NCI-H2196 treated with DMSO at 0.1 percent for 48 hours (cell line): Measurements from ENCODE around the gene CAND2.

ENCODE experiments used
- DNase-seq: peaks from one replicate; lab custom pipeline; 2025; ENCODE audit not compliant: unreplicated experiment; lab: John Stamatoyannopoulos, UW

The CAND2 gene

GRCh38 chr3:12796171-12797123 lies at the start of gene CAND2:
Gene CAND2 (plus strand): TSS chr3:12796680. CDS start chr3:12796721, 41 bp downstream.
- DNase-seq = peak; percentile 2

- no peak for DNase-seq
These were observed 48.0 kb upstream of the CAND2 start for GRCh38 chr3:12748477-12748876.

DNA sequence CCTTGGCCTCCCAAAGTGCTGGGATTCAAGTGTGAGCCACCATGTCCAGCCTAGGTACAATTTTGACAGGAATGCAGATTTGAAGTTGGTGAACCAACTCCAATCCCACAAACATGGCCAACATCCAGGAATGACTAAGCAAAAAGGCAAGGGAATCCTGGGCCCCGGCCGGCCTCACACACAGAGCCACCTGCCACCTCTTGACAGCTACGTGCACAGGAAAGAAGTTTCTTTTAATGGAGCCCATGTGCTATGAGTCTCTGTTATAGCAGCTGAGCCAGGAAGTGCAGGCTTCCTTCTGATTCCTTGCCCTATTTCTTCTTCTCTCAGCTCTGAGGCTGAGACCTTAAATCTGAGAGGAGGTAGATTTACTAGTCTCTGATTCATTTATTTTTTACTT lies 46.3 kb upstream of the CAND2 start:
- peak; percentile 5 for DNase-seq

DNA sequence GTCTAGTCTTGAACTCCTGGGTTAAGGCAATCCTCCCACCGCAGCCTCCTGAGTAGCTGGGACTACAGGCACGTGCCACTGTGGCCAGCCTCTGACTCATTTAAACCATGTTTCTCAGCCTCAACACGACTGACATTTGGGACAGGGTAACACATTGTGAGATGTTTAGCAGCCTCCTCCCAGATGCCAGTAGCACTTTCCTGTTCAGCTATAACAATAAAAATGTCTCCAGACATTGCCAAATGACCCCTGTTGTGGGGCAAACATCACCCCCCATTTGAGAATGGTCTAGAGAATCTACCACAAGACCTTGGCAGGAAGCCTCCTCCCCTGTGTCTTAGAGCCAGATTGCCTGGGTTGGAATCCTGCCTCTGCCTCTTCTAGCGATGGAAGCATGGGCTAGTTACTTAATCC lies 45.8 kb upstream of the CAND2 start:
- no peak for DNase-seq

DNA sequence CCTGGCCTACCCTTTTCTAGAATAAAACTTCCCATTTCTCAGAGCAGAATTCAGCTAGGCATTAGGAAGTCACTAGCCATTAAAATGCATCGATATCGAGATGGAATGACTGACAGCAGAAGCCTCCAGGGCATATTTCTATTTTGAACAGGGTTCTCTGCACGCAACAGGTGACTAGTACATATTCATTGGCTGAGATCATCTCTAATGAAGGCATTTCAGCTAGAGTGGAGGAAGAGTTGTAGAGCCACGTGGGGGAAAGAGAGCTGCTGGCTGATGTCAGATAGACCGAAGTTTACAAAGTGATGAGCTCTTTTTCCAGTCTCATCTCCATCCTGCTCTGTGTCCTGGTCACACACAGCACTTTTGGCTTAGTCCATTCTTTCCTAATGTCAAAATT lies 44.9 kb upstream of the CAND2 start:
- DNase-seq = no peak

DNA sequence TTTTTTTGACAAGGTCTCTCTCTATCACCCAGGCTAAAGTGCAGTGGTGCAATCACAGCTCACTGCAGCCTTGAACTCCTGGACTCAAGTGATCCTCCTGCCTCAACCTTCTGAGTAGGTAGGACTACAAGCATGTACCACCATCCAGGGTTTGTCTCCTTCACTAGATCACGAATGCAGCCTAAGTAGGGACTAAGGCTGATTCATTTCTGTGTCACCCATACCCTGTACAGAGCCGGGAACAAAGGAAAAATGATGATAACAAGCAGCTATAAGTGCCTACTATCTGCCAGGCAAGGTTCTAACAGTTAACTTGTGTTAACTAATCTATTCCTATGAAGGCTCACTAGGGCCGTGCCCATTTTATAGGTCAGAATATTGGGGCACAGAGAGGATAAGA lies 44.4 kb upstream of the CAND2 start:
- DNase-seq = no peak

GRCh38 chr3:12752809-12753208 lies 43.7 kb upstream of the CAND2 start:
- DNase-seq = no peak

- no peak for DNase-seq
These were observed 43.0 kb upstream of the CAND2 start for GRCh38 chr3:12753275-12754028.

DNA sequence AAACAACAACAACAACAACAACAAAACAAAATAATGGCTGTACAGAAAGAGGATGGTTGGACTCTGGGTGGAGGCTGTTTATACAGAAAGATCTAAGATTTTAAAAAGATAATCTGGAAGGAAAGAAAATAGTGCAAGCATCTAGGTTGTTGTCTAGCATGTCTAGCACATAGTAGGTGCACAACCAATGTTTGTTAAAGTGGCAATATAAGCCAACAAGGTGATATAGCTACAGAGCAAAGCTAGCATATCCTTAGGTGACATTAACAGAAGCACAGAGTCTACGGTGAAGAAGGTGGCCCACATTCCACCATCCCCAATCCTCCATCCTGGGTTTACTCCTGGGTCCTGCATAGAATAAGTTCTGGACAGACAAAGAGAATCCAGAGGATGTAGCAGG lies 42.2 kb upstream of the CAND2 start:
- no peak for DNase-seq

DNA sequence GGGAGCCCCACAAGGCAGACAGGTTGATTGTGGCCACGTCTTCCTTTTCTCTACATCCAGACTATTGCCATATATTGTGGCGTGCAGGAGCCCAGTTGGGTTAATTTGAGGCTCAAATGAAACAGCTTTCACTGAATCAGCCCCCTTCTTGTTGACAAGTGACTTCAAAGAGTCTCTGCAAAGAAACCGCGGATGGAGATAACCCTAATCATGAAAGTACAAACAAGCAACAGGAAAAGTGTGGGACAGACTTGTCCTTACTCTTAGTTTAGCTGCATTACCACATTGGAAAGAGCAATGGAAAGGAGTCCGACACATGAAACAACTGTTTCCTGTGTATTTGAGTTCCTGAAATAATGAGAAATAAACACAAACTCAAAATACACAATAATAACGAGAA lies 40.7 kb upstream of the CAND2 start:
- no peak for DNase-seq

GRCh38 chr3:12756175-12756574 lies 40.3 kb upstream of the CAND2 start:
- no peak for DNase-seq

- no peak for DNase-seq
These were observed 39.8 kb upstream of the CAND2 start for GRCh38 chr3:12756635-12757034.

DNA sequence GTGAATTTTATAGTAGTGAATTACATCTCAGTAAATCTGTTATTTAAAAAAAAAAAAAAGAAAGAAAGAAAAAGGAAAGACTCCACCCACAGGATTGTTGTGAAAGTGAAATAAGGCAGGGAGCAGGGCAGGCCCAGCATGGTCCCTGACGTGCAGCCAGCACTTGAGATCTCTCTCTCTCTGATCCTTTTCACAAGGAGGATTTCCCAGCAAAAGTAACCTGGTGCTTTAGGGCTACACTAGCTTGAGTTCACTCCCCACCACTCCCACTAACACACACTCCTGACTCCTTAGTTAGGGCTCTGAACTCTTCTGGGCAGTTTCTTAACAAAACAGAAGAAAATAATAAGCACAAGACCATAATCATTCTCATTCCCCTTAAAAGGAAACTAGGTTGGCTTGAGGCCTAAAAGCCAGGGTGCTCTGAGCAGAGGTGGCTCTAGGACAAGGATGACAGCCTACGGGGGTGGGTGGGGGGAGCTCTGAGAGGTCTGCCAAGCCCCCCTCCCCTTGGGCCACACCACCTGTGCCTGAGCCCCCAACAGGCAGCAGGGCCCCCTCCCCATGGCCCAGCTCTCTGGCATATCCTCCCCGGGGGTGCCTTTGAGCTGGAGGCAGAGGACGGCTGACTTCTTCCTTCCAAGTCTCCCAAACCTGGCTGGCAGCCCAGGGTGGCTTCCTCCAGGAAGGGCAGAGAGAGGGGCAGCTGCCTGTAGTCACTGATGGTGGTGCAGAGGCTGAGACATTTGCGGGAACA lies 38.3 kb upstream of the CAND2 start:
- DNase-seq = no peak

- no peak for DNase-seq
These were observed 37.3 kb upstream of the CAND2 start, which contains the start of gene TMEM40 for GRCh38 chr3:12759097-12759679. Gene TMEM40 (minus strand): TSS chr3:12759259. CDS start chr3:12749832, 9,427 bp downstream.

DNA sequence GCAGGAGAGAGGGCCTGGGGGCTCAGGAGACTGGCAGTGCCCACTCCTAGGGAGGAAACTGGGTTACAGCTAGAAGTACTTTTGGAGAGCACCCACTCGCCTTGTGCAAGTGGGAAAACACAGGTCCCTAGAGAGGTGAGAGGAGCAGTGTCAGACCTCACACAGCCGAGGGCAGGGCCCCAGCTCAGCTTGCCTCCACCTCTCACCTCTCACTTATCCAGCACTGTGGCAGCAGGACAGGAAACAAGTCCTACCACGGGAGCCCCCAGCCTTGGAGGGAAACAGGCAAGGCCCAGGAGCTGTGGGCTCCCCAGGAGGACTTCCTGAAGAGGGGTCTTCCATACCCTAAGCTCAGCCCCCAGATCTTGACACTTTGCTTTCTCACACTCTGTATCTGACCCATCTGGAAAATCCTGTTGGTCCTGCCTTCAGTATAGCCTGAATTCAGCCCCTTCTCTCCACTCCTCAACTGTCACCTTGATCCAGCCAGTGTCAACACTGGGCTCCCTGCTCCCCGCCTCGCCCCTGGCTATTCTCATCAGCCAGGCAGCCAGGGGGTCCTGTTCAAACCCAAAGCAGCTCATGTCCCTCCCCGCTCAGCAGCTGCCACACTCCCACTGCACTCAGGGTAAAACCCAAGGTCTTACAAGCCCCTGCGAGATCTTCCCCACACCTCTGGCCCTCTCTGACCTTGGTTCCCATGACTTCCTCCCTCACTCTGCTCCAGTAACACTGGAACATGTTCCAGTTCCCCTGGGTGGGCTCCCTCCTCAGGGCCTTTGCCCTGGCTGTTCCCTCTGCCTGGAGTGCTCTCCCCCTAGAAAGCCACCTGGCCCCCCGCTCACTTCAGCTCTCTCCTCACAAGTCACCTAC lies 36.6 kb upstream of the CAND2 start:
- DNase-seq = no peak

DNA sequence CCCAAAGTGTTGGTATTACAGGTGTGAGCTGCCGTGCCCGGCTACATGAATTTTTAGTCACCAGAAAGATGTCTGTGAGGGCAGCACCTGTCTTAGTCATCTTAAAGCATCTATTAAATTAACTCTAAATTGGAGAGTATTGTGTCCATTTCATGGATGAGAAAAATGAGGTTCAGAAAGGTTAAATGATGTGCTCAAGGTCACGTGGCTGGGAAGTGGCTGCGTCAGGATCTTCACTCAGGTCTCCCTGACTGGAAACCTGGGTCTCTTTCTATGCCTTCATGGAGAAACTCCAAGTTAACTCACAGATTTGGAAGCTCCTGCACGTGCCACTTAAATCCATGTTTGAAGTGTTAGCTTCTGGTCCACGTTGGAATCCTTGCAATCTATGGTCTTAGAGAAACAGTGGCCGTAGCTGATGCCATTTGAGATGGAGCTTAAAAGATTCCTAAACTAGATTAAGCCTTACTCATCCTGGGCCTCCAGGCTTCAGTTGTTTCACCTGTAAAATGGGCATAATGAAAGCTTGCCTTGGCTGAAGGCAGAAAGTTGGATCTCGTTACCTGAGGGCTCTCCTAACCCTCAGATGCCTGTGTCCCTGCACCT lies 32.2 kb upstream of the CAND2 start:
- DNase-seq = no peak

- DNase-seq = no peak
These were observed 29.9 kb upstream of the CAND2 start for GRCh38 chr3:12766541-12766940.

DNA sequence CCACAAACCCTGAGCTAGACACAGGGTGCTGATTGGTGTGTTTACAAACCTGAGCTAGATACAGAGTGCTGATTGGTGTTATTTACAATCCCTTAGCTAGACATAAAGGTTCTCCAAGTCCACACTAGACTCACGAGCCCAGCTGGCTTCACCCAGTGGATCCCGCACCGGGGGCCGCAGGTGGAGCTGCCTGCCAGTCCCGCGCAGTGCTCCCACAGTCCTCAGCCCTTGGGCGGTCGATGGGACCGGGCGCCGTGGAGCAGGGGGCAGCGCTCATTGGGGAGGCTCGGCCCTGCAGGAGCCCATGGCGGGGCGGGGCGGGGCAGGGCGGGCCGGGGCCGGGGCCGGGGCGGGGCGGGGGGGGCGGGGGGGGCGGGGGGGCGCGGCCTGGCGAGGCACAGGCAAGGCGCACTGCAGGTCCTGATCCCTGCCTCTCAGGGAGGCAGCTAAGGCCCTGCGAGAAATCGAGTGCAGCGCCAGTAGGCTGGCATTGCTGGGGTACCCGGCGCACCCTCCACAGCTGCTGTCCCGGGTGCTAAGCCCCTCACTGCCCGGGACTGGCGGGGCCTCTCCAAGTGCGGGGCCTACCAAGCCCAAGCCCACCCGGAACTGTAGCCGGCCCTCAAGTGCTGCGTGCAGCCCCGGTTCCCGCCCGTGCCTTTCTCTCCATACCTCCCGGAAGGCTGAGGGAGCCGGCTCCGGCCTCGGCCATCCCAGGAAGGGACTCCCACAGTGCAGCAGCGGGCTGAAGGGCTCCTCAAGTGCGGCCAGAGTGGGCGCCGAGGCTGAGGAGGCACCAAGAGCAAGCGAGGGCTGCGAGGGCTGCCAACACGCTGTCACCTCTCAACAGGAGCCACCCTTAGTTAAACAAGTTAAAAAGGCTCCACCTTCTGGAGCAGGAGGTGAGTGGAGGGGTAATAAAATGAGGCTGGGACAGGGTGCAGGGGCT lies 27.6 kb upstream of the CAND2 start:
- no peak for DNase-seq
